GM19395 (cell line): ENCODE results near the gene ERAP2.
A peak's percentile ranks its signal among the peaks of the same experiment; 100 is the strongest.
"Not testable (repeated sequence)": the region's sequence is repeated elsewhere in the genome, so short reads cannot be mapped to it uniquely, and the experiment has no call there.

ENCODE experiments used
- ATAC-seq: cut with Tn5 transposase; IDR thresholded peaks from one replicate; pipeline ENCODE4 v1.9.1; 2021; ENCODE audit warnings: mild to moderate bottlenecking, moderate library complexity; ENCODE audit not compliant: unreplicated experiment

The ERAP2 gene, protein sequence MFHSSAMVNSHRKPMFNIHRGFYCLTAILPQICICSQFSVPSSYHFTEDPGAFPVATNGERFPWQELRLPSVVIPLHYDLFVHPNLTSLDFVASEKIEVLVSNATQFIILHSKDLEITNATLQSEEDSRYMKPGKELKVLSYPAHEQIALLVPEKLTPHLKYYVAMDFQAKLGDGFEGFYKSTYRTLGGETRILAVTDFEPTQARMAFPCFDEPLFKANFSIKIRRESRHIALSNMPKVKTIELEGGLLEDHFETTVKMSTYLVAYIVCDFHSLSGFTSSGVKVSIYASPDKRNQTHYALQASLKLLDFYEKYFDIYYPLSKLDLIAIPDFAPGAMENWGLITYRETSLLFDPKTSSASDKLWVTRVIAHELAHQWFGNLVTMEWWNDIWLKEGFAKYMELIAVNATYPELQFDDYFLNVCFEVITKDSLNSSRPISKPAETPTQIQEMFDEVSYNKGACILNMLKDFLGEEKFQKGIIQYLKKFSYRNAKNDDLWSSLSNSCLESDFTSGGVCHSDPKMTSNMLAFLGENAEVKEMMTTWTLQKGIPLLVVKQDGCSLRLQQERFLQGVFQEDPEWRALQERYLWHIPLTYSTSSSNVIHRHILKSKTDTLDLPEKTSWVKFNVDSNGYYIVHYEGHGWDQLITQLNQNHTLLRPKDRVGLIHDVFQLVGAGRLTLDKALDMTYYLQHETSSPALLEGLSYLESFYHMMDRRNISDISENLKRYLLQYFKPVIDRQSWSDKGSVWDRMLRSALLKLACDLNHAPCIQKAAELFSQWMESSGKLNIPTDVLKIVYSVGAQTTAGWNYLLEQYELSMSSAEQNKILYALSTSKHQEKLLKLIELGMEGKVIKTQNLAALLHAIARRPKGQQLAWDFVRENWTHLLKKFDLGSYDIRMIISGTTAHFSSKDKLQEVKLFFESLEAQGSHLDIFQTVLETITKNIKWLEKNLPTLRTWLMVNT

DNA sequence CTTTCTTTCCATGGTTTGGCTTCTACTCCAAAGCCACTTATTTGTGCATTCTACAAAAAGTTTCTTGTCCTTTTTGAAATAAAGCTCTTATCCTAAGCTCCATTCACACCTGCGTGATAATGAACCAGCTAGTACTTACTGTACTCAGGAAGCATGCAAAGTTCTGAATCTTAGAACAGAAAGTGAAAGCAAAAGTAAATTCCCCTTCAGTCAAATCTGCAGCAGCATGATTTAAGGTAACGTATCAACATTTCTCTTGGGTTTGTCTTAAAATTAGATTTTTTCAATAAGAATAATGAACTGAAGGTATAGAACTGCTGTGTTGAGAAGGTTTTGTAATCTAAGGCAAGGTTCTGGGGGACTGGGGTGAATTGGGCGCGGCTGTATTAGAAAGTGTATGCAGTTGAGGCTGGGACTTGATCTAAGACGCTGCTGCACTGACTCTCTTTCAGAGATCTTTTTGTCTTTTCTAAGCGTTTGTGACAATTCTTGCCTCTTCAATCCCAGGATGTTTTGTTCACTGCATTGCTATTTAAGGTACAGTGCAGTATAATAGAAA lies at the start of gene ERAP2:
TSS of gene ERAP2 (plus strand) at position 209 of the 559 bp plus-strand sequence. CDS start 3,186 bp downstream, outside the sequence.
- ATAC-seq = peak; percentile 64

DNA sequence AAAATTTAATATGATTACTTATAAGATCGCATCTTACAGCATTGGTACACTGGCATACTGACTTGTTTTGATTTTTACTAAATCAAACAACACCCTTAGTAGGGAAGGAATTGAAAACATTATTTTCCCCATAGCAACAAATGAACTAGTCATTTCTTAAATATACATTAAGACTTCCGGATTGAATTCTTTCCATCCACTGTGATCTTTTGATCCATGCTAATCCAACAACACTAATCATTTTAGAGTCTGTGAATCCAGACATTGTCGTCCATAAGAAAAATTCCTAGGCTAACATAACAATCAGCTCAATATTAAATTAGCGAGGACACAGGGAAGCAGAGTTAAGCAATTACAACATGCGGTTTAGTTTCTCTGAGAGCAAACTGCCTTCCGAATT lies 47.0 kb upstream of the ERAP2 start:
- no peak for ATAC-seq

DNA sequence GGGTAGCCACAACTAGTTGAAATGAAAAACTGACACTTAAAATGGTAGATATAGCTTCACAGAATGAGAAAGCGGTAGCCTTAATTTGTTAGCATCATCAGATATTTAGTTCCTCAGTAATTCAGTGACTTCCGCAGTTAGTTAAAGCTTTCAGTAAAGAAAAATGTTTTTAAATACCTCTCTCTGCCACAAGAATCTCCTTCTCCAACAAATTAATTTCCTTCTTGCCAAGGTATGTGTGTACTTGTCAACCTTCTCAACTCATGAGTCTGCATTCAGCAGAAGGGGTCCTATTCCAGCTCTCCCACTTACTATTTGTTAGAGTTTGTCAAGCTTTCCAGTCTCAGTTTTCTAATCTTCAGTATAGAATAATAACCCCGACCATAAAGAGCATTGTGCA lies 42.3 kb upstream of the ERAP2 start:
- no peak for ATAC-seq

DNA sequence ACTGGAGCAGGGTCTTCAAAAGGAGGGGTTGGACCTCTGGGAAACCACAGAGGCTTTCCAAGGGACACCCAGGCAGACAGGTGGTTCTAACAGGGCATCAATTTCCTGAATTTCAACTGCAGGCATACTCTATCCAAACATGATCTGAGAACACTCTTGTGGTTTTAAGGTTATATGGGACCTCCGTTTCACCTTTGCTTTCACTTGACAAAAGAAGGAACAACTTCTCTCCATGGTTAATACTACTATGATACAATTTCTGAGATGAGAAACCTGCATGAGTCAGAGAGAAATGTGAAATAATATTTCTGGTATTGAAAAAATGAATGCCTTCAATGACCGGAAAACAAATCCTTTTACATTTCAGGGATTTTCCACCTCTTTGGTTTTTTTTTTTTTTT lies 40.5 kb upstream of the ERAP2 start:
- no peak for ATAC-seq

DNA sequence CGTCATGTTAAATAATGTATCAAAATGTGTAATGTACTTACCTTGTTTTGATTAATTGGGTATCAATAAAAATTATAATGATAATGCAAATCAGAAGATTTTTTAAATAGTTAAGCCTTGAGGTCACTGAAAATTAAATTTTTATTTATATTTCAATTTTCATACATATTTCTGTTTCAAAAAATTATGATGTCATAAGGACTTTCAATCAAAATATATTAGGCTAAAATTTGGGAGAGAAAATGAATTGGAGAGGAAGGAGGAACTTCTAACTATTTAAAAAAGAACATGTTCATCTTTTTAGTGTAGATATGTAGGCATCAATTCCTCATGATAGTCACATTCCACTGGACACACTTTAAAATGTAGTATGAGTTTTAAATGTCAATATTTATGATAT lies 39.5 kb upstream of the ERAP2 start:
- ATAC-seq = no peak

DNA sequence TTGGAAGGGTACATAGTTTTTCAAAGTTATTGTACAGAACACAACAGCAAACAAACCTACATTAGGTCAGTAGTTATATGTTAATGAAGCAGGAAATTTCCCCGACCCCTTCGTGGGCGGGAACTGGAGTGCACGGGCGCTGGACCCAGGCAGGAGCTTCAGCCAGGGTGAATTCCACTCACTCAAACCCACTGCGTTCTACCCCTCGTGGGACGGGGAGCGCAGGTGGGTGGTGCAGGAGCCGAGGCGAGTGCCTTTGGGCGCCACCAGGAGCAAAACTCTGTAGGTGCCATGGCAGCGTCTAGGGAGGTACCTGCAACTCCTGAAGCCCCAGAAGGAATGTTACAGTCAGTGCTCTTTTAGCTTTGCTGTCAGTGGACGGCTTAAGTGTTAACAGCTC lies 39.0 kb upstream of the ERAP2 start:
- ATAC-seq = no peak

DNA sequence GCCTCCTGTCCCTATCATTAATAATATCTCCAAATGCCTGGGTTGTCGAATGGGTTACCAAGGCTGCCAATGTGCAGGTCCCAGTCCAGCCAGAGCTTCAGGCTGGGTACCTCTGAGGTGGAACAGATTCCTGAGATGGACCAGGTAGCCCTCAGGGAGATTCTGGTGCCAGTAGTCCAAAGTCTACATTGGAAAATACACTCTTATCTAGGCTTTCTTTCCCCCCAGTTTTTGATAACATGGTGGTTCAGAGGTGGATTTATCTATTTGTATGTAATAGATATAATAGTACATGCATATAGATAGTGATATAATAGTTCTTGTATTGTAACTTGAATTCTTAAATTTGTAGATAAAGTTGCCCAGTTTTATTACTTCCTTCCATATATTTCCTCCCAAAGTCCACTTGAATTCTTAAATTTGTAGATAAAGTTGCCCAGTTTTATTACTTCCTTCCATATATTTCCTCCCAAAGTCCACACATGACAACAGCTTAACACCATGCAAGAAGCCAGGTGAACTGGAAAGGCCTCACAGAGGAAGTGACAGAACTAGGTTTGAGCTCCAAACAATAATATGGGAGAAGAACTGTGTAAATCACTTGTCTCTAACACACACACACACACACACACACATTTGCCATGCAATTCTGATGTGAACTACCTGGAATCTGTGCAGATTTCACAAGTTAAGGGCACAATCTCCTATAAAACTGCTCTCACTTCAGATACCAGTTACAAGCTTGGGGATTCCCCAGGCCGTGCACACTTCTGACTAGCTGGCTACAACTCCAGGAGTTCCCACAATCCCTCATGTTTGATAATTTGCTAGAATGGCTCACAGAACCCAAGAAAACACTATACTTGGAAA lies 37.9 kb upstream of the ERAP2 start:
- ATAC-seq = no peak

DNA sequence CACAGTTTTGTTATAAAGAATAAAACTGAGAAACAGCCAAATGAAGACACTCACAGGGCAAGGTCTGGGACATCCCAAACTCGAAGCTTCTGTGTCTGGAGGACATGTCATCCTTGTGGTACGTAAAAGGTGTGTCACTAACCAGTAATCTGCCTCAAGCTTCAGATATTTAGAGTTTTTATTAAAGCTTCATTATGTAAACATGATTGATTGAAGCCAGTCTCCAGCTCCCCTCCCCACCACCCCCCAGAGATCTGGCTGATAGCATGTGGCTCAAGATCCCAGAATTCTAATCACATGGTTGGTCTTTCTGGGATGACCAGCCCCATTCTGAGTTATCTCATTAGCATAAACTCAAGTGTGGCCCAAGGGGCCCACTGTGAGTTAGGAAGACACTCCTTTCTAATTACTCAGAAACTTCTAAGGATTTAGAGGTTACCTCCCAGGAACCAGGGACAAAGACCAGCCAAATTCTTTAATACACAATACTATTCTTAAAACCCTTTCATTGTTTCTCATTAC lies 37.2 kb upstream of the ERAP2 start:
- ATAC-seq = no peak

DNA sequence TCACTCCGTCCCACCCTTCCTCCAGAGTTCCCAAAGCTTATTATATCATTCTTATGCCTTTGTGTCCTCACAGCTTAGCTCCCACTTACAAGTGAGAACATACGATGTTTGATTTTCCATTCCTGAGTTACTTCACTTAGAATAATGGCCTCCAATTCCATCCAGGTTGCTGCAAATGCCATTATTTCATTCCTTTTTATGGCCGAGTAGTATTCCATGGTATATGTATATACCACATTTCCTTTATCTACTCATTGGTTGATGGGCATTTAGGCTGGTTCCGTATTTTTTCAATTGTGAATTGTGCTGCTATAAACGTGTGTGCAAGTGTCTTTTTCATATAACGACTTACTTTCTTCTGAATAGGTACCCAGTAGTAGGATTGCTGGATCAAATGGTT lies 34.4 kb upstream of the ERAP2 start:
- ATAC-seq = not testable (repeated sequence)

DNA sequence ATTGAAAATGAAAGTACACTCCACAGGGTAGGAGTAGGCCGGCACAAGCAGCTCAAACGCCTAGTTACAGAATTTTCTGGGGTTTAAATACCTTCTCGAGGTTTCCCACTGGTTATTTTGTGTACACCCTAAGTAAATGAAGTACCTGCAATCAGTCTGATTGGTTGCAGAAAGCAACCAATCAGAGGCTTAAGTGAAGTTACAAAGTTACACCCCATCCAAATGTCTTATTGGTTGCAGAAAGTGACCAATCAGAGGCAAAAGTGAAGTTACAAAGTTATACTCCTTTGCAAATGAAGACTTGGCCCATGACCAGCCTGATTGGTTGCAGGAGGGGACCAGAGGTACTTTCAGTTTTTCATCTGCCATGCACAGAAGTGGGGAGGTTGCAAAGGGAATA lies 33.2 kb upstream of the ERAP2 start:
- ATAC-seq = no peak

DNA sequence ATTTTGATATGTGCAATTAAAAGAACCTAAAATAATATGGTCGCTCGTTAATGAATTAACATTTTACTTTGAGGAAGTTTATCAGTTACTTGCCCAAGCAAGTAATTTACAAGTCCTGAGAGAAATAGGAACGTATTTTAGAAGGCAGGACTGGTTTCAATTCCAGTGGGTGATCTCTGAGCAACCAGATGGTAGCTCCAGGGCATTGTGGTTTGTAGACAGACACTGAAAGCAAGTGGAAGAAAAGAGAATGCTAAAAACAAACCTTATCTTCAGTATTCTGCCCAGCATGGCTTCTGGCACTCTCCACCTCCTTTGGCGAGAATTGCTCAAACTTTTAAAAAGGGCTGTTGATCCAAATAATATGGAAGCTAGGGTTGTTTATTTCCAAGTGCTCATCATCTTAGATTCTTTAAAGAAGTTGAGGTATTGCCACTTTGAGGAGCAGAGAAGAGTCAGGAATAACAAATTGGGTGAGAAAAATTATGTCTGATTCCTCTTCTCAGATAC lies 31.8 kb upstream of the ERAP2 start:
- no peak for ATAC-seq

DNA sequence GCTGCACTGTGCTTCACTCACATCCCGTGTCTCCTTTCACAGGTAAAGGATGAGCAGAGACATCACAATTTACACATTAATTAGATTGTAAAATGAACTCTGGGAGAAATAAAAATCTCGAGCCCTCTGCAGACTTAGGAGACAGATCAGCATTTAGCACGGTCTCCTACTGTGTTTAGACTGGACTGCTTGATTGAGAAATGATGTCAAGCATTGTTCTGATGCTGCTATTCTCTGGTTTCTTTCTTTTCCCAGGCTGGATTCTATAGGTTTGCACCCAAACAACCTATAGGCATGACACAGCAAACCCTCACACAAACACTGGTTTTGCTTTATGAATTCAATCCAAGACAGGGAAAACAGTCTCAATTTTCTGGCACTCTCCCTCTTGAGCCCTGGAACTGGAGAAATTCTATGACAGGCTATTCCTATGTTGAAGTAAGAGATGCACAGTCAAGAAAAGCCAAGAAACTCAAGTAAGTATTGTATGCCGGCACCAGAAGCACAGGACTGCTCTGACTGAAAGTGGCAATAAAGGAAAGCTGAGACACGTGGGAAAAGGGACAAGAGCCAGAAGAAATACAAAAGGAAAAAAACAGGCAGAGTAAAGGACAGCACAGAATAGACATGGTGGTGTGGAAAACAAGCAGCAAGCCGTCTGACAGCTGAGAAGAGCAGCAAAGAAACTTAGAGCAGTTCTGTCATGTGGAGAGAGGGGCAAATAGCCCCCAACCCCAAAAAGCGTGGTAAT lies 24.8 kb upstream of the ERAP2 start:
- no peak for ATAC-seq

DNA sequence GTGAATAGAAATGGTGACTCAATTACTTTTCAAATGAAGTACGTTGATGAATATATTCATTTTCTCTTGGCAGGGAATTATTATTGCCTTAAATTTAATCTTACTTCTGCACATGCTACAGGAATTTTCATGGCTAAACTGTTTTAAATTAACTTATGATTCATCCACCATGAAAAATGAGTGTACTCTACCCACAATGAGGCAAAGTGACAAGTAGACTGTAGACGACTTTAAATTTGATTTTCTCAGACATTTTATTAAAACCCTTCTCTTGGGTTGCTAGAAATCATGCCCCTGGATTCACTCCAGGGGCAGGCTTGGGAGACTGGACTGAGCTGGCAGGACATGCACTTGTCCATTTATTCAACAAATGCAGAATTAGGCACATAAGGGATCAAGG lies 23.5 kb upstream of the ERAP2 start:
- ATAC-seq = no peak

DNA sequence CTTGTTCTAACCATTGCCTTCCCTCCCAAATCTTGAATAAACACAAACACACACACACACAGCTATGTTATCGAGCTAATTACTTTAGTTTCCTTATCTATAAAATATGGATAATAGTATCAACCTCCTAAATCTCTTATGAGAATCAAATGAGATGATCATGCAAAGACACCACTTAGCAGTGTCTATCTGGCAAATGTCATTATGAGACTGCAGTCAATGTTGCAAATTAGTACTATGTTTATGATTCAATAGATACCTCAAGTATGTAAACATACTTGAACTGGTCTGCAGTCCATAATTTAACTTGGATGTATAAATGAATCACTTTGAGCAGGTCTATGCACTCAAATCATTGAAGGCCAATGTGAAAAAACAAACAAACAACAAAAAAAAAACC lies 22.2 kb upstream of the ERAP2 start:
- ATAC-seq = no peak

DNA sequence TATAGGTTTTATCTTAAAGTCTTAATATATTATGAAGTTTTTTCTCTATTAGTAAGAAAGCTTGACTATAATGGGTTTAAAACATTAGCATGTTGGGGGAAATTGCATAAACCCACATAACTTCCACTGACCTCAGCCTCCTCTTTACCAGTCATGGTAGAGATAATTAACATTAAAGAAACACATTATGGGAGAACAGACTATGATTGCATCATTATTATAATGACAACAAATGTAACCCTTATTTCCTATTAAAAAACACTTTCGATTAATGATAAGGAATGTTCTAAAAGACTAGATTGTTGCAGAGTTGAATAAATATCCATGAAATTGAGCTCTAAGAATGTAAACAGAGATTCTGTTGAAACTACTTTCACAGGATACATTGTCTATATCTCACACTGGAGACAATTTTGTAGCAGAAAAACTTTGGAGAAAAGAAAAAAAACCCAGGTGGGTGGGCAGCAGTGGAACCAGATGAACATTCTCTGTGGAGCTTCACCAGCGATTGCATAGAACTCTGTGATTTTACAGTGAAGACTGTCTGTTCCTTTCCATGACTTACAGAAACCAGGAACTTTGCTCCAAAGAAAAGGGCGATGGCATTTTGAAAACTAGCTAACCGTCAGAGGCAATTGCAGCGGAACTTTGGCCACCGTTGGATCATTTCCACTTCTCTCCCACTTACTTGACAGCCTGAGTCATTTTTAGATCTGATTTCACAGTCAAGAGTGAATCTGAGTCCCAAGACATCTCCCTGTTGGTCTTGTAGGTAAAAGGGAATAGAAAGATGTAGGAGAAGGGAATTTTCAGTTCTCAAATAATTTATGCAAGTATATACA lies 21.0 kb upstream of the ERAP2 start:
- no peak for ATAC-seq

DNA sequence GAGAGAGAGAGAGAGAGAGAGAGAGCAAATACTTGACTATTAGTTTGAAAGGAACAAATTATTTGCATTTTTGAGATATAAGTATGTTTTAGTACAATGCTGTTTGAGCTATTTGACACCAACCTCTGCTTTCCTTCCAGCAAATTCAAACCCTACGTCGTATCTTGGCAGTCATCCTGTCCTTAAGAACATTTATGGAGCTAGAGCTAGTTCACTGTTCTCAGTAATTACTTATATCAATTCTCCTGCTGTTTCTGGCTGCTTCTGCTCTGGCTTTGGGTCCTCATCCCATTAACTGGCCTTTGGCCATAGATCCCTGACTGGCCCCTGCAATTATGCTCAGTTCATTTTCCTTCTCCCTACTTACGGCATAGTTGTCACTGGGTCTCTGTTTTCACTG lies 19.9 kb upstream of the ERAP2 start:
- no peak for ATAC-seq

DNA sequence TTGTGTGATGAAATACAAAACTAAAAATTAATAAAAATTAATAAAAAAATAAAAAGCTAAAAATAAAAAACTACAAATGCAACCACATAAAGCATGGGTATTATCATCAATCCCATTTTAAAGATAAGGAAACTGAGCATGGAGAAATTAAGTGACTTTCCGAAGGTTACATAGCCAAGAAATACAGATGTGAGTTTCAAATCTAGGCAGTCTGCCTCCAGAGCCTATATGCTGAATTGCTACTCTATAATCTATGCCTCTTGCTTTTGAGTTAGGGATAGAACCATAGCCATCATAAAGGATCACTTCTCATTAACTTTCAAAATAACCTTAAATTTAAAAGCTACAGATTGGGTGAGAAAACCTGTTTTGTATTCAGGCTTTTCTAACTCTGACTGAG lies 18.8 kb upstream of the ERAP2 start:
- ATAC-seq = no peak

DNA sequence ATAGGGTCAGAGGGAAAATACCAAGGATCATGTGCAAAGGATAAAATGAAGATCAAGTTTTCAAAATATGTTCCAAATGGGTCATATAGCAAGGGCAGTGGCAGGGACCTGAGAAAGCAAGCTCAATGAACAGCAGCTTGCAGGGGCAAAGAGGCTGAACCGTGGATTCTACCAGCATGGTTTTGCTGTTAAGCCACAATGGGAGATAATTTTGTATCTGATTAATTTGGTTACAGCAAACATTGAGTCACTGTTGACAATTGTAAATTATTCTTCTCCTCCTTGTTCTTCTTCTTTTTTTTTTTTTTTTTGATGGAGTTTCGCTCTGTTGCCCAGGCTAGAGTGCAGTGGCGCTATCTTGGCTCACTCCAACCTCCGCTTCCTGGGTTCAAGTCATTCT lies 18.4 kb upstream of the ERAP2 start:
- ATAC-seq = no peak

DNA sequence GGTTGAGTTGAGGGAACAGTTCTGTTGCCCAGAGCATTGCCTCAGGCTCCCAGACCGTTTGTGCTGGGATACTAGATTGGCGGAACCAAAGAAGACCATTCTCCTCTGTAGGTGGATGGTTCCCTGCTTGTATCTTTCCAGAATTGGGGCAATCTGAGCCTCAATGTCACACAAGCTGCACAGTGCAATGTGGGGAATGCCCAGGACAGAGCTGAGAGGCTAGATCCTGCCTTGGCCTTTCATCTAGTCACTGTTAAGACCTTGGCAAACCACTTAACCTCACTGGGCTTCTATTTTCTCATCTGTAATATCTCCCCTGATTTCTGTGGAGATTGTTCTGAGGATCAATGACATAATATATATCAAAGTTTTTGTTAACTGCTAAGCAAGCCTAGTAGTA lies 16.9 kb upstream of the ERAP2 start:
- no peak for ATAC-seq
